Activated naive CD4-positive, alpha-beta T cell treated with anti-CD3 and anti-CD28 coated beads, Interleukin-2, amount 10 ng/mL, durations not matched to agents 7 days and 5 days (primary cell): ENCODE results near the gene ISCU.
"Not testable (repeated sequence)": the region's sequence is repeated elsewhere in the genome, so short reads cannot be mapped to it uniquely, and the experiment has no call there.

Experiments
- CTCF ChIA-PET: fragments of 350-600 bp; sonication (Branson Sonifier 250); formaldehyde crosslinking; loops from one replicate; lab custom pipeline; 2021; ENCODE audit warnings: antibody characterized with exemption; lab: Charles Lee
- DNase-seq: peaks from one replicate; pipeline ENCODE4 v3.0.0-alpha.2; 2020
- H3K27ac Mint-ChIP-seq: one replicate; pipeline ENCODE4 v1.8.0; 2021; ENCODE audit warnings: mild to moderate bottlenecking, moderate library complexity, mixed read lengths
- H3K27me3 Mint-ChIP-seq: one replicate; pipeline ENCODE4 v1.8.0; 2021; ENCODE audit warnings: mild to moderate bottlenecking, mixed read lengths
- H3K36me3 Mint-ChIP-seq: one replicate; pipeline ENCODE4 v1.8.0; 2021; ENCODE audit warnings: mixed read lengths
- H3K4me1 Mint-ChIP-seq: one replicate; pipeline ENCODE4 v1.8.0; 2021; ENCODE audit warnings: mixed read lengths
- H3K4me3 Mint-ChIP-seq: one replicate; pipeline ENCODE4 v1.8.0; 2021; ENCODE audit warnings: mild to moderate bottlenecking, moderate library complexity, mixed read lengths
- H3K9me3 Mint-ChIP-seq: one replicate; pipeline ENCODE4 v1.8.0; 2021; ENCODE audit warnings: mixed read lengths

ISCU gene

DNA sequence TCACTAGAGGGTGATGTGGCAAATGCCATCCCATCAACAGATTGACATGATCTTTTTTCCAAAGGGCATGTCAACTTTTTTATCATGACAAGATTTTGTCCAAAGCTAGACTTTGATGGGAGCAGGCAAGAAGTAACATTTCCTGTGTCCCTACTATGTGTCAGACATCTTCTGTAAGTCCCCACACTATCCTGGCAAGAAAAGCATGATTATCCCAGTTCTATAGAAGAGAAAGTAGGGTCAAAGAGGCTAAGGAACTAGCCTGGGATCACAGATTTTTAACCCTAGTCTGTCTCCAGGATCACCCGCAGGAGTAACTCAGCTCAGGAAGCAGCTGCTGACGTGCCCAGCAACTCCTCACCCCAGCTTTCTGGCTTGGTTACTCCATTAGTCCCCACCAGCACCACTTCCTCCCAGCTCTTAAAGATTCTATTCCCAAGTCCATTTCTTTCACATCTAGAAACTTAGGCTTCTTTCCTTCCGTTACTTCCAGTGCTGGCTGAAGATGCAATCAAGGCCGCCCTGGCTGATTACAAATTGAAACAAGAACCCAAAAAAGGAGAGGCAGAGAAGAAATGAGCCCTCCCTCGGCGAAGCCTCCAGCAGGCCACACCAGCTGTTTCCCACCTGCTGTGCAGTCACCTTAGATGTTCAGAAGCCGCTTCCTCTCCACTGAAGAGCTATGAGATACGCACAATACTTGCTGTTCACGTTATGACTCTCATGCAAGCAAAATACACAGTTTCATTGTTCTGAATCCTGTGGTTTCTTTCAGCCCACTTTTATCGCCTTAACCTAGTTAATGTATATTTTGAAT, 6.2 kb downstream of the ISCU start:
- H3K9me3 Mint-ChIP-seq = no peaks in the 10 kb centered on the region
- peaks cover 76% of the 10 kb centered on the region for H3K4me1 Mint-ChIP-seq
- H3K36me3 Mint-ChIP-seq = peaks cover 51% of the 10 kb centered on the region
- peak; percentile 88 for DNase-seq
- CTCF ChIA-PET = interaction anchor here (0.6 to 15.3 kb wide), 11 partner anchors 36 to 382 kb away, joined by 3 to 268 read pairs (median 4); no protein-coding TSS in a partner anchor
- peak overlapping the region; percentile 97 for H3K27ac Mint-ChIP-seq
- peak overlapping the region; percentile 43 for H3K4me3 Mint-ChIP-seq
- no peaks in the 10 kb centered on the region for H3K27me3 Mint-ChIP-seq

DNA sequence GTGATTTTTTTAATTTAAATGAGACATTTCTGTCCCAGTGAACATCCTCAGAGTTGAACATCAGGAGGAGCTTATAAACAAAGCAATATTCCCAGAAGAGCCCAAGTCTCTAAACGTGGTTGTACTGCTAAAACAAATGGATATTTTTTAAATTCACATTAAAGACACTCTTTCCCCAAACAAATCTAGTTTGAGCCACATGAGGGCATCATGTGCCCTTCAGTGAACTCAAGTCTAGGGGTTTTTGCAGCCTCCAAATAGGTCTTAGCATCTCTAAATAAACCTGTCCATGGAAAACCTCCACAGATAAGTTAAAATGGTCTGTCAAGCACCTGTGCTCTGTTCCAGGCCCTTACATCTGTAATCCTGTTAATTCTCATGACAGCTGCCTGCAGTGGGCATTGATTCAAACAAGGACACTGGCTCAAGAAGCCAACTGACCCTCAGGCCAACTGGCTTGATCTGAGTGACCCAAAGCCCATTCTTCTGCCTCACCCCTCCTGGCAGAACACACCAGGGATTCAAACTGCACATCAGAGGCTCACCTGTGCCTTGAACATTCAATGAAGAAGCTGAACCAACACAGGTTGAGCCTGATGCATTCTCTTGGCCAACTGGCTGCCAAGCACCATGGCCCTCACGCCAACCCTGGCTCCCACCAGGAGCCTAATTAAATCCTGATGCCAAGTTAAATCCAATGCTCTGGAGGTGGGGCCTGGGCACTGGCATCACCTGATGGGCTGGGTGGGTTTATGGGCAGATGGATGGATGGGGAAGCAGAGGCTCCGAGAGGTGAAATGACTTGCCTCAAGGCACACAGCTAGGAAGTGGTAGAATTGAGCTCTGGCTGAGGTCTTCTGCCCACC, 8.6 kb downstream of the ISCU start:
- Mint-ChIP-seq H3K27me3 (peaks cover 5% of the 10 kb centered on the region), H3K4me1 (peaks cover 80% of the 10 kb centered on the region), H3K4me3 (no peak overlapping the region), H3K9me3 (no peaks in the 10 kb centered on the region), H3K36me3 (peaks cover 40% of the 10 kb centered on the region), H3K27ac (peak overlapping the region; percentile 78)
- DNase-seq = no peak
- CTCF ChIA-PET = interaction anchor here (0.6 to 15.3 kb wide), 11 partner anchors 9 to 379 kb away, joined by 3 to 268 read pairs (median 4); partner anchors contain the start of genes ISCU and SART3

DNA sequence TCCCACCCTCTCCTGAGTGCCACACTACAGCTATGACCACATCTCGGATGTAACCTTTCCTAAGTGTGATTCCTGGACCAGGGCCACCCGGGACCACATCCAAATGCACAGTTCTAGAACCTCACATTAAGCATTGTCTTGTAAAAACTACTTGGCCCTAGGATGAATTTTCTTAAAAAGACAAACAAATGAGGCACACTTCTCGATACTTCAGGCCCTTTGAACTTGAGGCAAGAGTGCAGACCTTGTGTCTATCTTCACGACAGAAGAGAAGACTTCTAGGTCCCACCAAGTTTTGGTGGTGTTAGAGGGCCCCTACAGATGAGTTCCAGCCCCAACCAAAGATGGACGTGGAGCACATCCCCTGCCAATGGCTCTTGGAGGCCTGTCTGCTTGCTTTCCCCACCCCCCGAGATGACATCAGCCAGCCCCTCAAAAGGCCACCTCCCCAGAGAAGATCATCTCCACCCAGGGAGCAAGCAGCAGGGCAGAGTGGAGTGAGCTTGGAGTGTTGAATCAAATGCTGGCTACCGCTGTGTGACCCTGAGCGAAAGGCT, 9.3 kb downstream of the ISCU start:
- Mint-ChIP-seq H3K9me3 (no peaks in the 10 kb centered on the region), H3K27me3 (peaks cover 5% of the 10 kb centered on the region), H3K4me1 (peaks cover 81% of the 10 kb centered on the region), H3K27ac (peak overlapping the region; percentile 33), H3K36me3 (peaks cover 34% of the 10 kb centered on the region), H3K4me3 (no peak overlapping the region)
- CTCF ChIA-PET = interaction anchor here (0.6 to 15.3 kb wide), 6 partner anchors 11 to 379 kb away, joined by 3 to 268 read pairs (median 4); partner anchors contain the start of gene SART3
- no peak for DNase-seq

DNA sequence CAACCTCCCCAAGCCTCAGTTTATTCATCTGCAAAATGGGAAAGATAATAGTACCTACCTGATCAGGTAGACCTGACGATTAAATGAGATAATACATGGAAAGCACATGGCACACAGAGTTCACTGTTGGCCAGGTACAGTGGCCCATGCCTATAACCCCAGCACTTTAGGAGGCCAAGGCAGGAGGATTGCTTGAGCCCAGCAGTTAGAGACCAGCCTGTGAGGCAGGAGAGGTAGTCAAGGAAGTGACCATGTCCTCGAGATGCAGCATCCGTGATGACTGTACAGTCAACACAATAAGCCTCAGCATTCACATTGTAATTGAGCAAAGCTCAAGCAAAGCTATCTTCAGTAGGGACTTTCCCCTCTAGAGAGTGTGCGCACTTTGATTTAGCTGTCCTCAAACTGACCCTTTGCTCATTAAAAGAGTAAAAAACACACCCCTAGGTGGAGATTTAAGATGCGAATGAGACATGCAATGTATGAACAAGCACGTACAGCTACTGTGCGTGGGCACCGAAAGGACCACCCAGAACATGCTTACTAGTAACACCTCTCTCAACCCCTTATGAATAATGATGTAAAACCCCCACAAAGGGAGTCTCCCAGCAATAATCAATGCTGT, 9.9 kb downstream of the ISCU start:
- Mint-ChIP-seq H3K4me1 (peaks cover 77% of the 10 kb centered on the region), H3K27ac (peak overlapping the region; percentile 33), H3K4me3 (no peak overlapping the region), H3K9me3 (no peaks in the 10 kb centered on the region), H3K36me3 (peaks cover 28% of the 10 kb centered on the region), H3K27me3 (peaks cover 9% of the 10 kb centered on the region)
- DNase-seq = no peak
- CTCF ChIA-PET = interaction anchor here (0.6 to 15.3 kb wide), 8 partner anchors 8 to 523 kb away, joined by 3 to 268 read pairs (median 4); partner anchors contain the start of gene SART3

DNA sequence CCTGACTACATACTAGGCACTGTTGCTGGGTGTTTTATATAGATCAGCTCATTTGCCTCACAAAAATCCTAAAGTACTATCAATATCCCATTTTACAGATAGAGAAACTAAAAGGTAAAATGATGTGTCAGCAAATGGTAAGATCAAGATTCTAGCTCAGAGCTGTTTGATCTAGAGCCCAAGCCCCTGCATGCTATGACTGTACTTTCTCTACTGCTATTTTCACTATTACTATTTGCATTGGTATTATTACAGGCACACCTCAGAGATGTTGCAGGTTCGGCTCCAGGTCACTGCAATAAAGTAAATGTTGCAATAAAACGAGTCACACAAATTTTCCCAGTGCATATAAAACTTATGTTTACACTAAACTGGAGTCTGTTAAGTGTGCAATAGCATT, 10.9 kb downstream of the ISCU start:
- Mint-ChIP-seq H3K4me1 (peaks cover 67% of the 10 kb centered on the region), H3K36me3 (peaks cover 19% of the 10 kb centered on the region), H3K9me3 (no peaks in the 10 kb centered on the region), H3K27ac (no peak overlapping the region), H3K27me3 (peaks cover 9% of the 10 kb centered on the region), H3K4me3 (no peak overlapping the region)
- DNase-seq = no peak
- CTCF ChIA-PET = interaction anchor here (0.6 to 15.3 kb wide), 5 partner anchors 9 to 231 kb away, joined by 3 to 268 read pairs (median 4); no protein-coding TSS in a partner anchor

DNA sequence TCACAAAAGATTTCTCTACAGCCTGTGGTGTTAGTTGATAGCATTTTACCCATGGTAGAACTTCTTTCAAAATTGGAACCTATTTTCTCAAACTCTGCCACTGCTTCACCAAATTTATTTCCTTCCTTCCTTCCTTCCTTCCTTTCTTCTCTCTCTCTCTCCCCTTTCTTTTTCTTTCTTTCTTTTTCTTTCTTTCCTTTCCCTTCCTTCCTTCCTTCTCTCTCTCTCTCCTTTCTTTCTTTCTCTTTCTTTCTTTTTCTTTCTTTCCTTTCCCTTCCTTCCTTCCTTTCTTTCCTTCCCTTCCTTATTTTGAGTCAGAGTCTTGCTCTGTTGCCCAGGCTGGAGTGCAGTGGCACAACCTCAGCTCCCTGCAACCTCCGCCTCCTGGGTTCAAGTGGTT, 11.9 kb downstream of the ISCU start:
- H3K27ac Mint-ChIP-seq, H3K4me3 Mint-ChIP-seq, DNase-seq, H3K9me3 Mint-ChIP-seq: not testable (repeated sequence)
- Mint-ChIP-seq H3K36me3 (peaks cover 10% of the 10 kb centered on the region), H3K27me3 (peaks cover 14% of the 10 kb centered on the region), H3K4me1 (peaks cover 57% of the 10 kb centered on the region)
- CTCF ChIA-PET = interaction anchor here (4.0 kb wide), 1 partner anchor 45 kb away, joined by 23 read pairs; no protein-coding TSS in a partner anchor

DNA sequence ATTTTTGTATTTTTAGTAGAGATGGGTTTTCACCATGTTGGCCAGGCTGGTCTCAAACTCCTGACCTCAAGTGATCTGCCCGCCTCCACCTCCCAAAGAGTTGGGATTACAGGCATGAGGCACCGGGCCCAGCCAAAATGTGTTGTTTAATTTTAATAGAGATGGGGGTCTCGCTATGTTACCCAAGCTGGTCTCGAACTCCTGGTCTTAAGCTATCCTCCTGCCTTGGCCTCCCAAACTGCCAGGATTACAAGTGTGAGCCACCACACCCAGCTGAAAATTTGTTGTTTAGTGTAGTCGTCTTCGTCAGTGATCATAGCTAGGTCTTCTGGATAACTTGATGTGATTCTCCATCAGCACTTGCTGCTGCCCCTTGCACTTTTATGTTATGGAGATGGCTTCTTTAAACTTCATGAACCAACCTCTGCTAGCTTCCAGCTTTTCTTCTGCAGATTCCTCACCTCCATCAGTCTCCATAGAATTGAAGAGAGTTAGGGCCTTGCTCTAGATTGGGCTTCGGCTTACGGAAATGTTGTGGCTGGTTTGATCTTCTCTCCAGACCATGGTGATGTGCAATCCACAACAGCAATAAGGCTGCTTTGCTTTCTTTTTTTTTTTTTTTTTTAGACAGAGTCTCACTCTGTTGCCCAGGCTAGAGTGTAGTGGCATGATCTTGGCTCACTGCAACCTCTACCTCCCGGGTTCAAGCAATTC, 13.0 kb downstream of the ISCU start:
- Mint-ChIP-seq H3K27me3 (peaks cover 14% of the 10 kb centered on the region), H3K4me3 (no peak overlapping the region), H3K9me3 (peaks cover 4% of the 10 kb centered on the region), H3K36me3 (peaks cover 5% of the 10 kb centered on the region), H3K27ac (peak overlapping the region; percentile 80), H3K4me1 (peaks cover 46% of the 10 kb centered on the region)
- CTCF ChIA-PET = interaction anchor here (1.0 to 4.0 kb wide), 2 partner anchors 20 to 44 kb away, joined by 3 to 23 read pairs; no protein-coding TSS in a partner anchor
- no peak for DNase-seq

DNA sequence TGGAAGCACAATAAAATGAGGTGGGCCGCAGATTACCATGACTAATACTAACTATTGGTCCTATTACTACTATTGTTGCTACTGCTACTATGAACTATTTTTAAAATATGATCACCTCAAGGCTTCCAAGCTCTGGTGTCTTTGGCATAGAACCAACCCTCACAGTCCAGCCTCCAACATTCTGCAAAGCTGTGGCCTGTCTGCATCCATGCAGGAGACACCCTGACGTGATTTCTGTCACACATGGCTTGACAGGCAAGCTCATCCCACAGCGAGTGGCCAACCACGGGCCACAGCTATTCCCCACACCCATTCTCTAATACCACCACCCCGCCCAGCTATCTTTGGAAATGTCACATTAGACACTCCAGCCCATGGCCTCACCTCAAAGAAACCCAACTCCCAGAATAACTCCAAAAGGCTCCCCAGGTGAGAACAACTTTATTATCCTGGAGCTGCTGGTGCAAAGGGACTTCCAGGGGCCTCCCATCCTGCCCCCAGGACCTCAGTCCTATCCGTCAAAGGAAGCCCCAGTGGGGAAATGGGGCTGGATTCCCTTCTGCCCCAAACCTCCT, 14.4 kb downstream of the ISCU start:
- H3K27me3 Mint-ChIP-seq = peaks cover 14% of the 10 kb centered on the region
- H3K27ac Mint-ChIP-seq = no peak overlapping the region
- CTCF ChIA-PET = interaction anchor here (1.0 to 4.0 kb wide), 2 partner anchors 18 to 42 kb away, joined by 3 to 23 read pairs; no protein-coding TSS in a partner anchor
- H3K9me3 Mint-ChIP-seq = peaks cover 4% of the 10 kb centered on the region
- H3K4me3 Mint-ChIP-seq = no peak overlapping the region
- peaks cover 37% of the 10 kb centered on the region for H3K4me1 Mint-ChIP-seq
- no peak for DNase-seq
- H3K36me3 Mint-ChIP-seq = no peaks in the 10 kb centered on the region

DNA sequence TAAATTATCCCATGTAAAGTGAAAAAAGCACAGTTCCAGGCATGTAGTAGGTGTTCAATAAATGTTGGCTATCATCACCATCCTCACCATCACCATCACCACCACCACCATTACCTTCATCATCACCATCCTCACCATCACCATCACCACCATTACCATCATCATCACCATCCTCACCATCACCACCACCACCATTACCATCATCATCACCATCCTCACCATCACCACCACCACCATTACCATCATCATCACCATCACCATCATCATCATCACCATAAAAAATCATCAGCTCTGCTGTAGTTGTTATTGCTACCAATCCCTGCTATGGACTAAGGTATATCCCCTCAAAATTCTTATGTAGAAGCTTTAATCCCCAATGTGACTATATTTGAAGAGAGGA, 15.1 kb downstream of the ISCU start:
- Mint-ChIP-seq H3K9me3 (peaks cover 4% of the 10 kb centered on the region), H3K27me3 (peaks cover 14% of the 10 kb centered on the region), H3K4me1 (peaks cover 32% of the 10 kb centered on the region), H3K27ac (no peak overlapping the region), H3K36me3 (no peaks in the 10 kb centered on the region), H3K4me3 (no peak overlapping the region)
- no peak for DNase-seq
- CTCF ChIA-PET = interaction anchor here (1.0 to 4.0 kb wide), 2 partner anchors 17 to 42 kb away, joined by 3 to 23 read pairs; no protein-coding TSS in a partner anchor

DNA sequence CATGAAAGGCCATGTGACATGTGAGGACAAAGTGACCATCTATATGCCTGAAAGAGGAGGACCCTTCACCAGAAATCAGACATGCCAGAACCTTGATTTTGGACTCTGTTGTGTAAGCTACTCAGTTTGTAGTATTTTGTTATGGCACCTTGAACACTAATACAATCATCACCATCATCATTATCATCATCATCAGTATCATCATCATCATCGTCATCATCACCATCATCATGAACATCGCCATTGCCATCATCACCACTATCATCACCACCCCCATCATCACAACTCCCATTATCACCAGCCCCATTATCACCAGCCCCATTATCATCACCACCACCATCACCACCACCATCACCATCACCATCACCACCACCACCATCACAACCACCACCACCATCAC, 15.9 kb downstream of the ISCU start:
- no peaks in the 10 kb centered on the region for H3K36me3 Mint-ChIP-seq
- no peak overlapping the region for H3K4me3 Mint-ChIP-seq
- peaks cover 31% of the 10 kb centered on the region for H3K4me1 Mint-ChIP-seq
- no peak overlapping the region for H3K27ac Mint-ChIP-seq
- CTCF ChIA-PET = interaction anchor here (4.0 kb wide), 1 partner anchor 41 kb away, joined by 23 read pairs; no protein-coding TSS in a partner anchor
- peaks cover 4% of the 10 kb centered on the region for H3K9me3 Mint-ChIP-seq
- peaks cover 14% of the 10 kb centered on the region for H3K27me3 Mint-ChIP-seq
- DNase-seq = no peak

DNA sequence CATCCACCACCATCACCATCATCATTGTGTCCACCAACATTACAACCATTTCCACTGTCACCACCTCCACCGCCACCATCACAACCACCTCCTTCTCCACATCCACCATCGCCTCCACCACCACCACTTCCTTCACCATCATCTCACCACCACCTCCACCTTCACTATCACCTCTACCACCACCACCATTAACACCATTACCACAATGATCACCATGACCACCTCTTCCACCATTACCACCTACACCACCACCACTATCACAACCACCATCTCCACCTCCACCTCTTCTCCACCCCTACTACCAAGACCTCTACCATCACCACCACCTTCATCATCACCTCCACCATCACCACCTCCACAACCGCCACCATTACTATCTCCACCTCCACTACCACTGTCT, 16.4 kb downstream of the ISCU start:
- peak overlapping the region; percentile 17 for H3K27ac Mint-ChIP-seq

DNA sequence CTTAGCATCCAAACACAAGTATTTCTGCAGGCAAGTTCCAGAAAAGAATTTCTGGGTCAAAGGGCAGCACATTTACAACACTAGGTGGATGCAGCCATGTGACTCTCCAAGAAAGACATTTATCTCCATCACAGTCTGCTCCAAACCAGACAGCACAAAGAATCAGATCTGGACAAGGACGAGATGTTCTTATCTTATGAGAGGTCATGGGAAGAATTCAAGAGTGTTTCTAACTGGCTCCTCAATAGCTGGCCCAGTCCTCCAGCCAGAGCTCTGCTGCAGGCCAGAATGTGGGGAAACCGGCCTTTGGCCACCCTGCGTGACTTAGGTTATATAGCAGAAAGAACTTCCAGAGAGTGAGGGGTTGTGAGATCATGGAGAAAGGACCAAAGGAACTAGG, 18.1 kb downstream of the ISCU start:
- DNase-seq = no peak
- no peak overlapping the region for H3K4me3 Mint-ChIP-seq
- peaks cover 11% of the 10 kb centered on the region for H3K4me1 Mint-ChIP-seq
- H3K27me3 Mint-ChIP-seq = peaks cover 13% of the 10 kb centered on the region
- no peaks in the 10 kb centered on the region for H3K36me3 Mint-ChIP-seq
- CTCF ChIA-PET = no interaction called here
- peaks cover 4% of the 10 kb centered on the region for H3K9me3 Mint-ChIP-seq
- no peak overlapping the region for H3K27ac Mint-ChIP-seq

More for the DNA sequence above, 16.4 kb downstream of the ISCU start:
- Mint-ChIP-seq H3K36me3 (no peaks in the 10 kb centered on the region), H3K9me3 (peaks cover 4% of the 10 kb centered on the region), H3K4me1 (peaks cover 27% of the 10 kb centered on the region), H3K4me3 (no peak overlapping the region), H3K27me3 (peaks cover 14% of the 10 kb centered on the region)
- DNase-seq = no peak
- CTCF ChIA-PET = no interaction called here
